Middle frontal gyrus (tissue), 1 donor: Measurements from ENCODE around the gene CERS1.

ENCODE experiments used
- DNase-seq: peaks from one replicate; pipeline ENCODE4 v3.0.0-alpha.2; 2015; ENCODE audit warnings: low spot score; ENCODE audit errors: extremely low spot score

CERS1 gene

GRCh38 chr19:18857223-18857622 is 38.7 kb downstream of the CERS1 start:
- no peak for DNase-seq

- no peak for DNase-seq
These were observed 39.4 kb downstream of the CERS1 start for GRCh38 chr19:18856385-18857126.

- DNase-seq: no peak
These were observed 40.1 kb downstream of the CERS1 start for GRCh38 chr19:18855647-18856384.

DNA sequence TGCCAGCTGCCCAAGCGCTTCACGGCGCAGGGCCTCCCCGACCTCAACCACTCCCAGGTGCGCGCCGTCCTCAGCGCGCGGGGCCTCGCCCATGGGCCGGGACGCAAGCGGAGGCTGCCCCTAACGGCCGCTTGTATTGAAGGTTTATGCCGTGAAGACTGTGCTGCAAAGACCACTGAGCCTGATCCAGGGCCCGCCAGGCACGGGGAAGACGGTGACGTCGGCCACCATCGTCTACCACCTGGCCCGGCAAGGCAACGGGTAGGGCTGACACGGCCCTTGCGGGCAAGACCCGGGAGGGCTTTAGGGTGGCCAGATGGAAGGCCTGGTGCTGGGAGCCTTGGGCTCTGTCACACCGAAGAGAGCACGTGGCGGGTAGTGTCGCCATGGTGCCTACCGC is 41.0 kb downstream of the CERS1 start:
- no peak for DNase-seq

GRCh38 chr19:18853755-18854427 is 42.1 kb downstream of the CERS1 start:
- DNase-seq: no peak

- DNase-seq: no peak
These were observed 43.3 kb downstream of the CERS1 start for GRCh38 chr19:18852648-18853047.

- DNase-seq: no peak
These were observed 44.2 kb downstream of the CERS1 start for GRCh38 chr19:18851673-18852325.

GRCh38 chr19:18850471-18851375 is 45.2 kb downstream of the CERS1 start:
- DNase-seq: no peak

GRCh38 chr19:18849838-18850400 is 46.0 kb downstream of the CERS1 start:
- DNase-seq: no peak

- DNase-seq: no peak
These were observed 46.9 kb downstream of the CERS1 start for GRCh38 chr19:18848878-18849661.

DNA sequence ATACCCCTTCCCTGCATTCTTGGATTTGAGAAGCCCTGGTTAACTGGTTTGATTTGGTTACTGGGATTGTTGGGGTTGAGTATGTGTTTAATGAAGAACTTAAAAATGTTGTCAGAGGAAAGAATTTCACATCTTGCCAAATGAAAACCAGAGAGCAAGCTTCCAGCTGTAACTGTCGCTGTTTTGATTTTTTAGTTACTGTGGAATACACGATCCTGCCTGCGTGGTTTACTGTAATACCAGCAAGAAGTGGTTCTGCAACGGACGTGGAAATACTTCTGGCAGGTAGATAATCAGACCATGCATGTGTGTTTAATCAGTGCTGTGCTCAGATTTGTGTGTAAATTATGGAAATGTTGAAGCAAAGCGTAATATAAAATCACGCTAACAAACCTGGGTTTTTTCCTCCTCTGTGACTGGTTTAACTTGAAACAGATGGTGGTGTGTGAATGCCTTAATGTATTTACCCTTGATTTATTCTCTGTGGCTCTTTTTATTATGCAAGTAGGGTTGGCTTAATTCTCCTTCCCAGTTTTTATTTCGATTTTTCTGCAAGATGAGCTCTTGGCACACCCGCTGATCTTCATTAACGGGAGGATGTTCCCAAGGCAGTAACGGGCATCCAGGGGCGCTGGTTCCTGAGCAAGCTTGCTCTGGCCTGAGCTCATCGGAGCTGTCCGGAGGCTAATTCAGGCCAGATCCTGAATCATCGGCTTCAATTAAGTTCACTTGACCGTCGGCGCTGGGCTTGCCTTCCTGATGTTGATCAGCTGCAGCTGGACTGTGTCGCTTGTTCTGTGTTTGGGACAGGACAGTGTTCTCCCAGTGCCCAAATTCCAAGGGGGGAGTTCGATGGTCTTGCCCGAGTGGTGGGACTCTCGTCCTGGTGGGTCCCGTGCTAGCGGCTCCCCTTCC is 48.2 kb downstream of the CERS1 start:
- DNase-seq: no peak

DNA sequence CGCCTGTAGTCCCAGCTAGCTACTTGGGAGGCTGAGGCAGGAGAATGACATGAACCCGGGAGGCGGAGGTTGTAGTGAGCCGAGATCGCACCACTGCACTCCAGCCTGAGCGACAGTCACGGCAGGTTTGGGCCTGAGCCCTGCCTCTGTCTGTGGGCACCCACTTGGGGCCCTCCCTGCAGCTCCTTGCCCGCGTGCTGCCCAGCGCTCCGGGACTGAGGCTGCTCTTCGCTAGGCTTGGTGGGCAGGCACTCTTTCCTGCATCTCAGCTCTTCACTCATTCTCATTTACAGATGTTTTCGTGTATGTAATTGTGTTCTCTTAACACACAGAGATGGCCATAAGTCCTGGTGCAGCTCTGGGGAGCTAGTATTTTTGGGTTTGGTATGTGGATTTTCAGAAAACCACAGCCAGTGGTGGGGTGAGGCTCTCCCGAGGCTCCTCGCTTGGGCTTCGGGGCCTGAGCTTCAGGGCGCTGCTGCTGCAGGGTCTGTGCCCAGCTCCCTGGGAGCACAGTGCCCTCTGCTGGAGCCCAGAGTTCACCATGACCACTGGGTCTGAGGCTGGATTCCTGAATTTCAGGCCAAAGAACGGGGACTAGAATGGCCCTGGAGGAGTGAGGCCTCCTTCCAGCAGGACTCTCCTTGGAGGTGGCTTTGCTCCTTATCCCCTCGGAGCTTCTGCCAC is 49.0 kb downstream of the CERS1 start:
- DNase-seq: no peak

DNA sequence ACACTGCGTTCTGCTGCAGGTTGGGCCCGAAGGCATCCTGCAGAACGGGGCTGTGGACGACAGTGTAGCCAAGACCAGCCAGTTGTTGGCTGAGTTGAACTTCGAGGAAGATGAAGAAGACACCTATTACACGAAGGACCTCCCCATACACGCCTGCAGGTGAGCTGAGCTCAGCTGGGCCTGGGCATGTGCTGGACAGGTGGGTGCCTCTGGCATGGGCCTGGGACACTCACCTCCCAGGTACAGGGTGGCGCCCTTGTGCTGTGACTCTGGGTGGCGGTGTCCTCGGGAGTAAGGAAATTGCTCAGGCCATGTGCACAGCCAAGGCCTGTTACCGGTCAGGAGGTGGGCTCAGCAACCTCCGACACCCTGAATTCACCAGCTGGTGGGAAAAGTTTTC is 50.0 kb downstream of the CERS1 start:
- DNase-seq: no peak

- no peak for DNase-seq
These were observed 51.1 kb downstream of the CERS1 start for GRCh38 chr19:18844806-18845329.

- no peak for DNase-seq
These were observed 52.0 kb downstream of the CERS1 start for GRCh38 chr19:18843960-18844359.

- DNase-seq: no peak
These were observed 53.8 kb downstream of the CERS1 start for GRCh38 chr19:18842166-18842565.

DNA sequence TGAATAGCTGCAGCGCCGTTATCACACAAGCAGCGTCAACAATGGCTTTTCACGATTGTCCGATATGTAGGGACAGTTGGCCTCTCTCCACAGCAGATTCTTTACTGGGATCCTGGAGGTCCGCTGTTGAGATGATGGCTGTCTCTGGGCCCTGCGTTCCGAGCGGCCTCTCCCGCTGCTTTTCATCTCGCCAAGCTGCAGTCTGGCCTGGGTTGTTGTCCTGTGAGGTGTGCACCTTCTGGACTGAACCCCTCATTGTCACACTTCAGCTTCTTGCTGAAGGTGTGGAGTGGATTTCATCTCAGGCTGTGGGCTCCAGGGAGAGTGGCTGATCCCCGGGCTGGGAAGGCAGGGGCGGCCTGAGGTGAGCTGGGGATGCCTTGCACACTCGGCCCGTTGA is 54.6 kb downstream of the CERS1 start:
- no peak for DNase-seq
